ENCODE results near the gene SPANXN4.

SPANXN4 gene, protein sequence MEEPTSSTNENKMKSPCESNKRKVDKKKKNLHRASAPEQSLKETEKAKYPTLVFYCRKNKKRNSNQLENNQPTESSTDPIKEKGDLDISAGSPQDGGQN

DNA sequence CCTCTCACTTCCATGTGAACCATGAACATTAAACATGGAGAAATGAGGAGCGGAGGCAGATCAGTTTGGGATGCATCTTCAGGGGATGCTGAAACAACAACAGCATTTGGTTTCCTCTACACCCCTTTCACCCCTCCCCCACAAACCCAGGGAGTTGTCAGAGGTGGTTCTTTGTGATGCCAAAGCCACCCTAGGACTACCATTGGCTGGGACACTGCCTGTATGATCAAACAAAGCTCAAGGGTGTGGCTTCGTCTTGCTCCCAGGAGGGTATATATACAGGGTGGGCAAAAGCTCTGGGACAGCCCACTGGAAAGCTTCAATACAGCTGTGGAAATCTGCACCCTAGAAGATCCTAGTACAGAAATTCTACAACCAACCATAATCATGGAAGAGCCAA lies at the start of gene SPANXN4:
SPANXN4 (plus strand) TSS at position 301 of the 400 bp plus-strand sequence; CDS start at position 388, 87 bp downstream.
- no peak for DNase-seq

GRCh38 chrX:142977128-142977914 lies 48.4 kb upstream of the SPANXN4 start:
- DNase-seq, result no peak

- DNase-seq, result no peak
These were observed 47.5 kb upstream of the SPANXN4 start for GRCh38 chrX:142978130-142978684.

- DNase-seq, result no peak
These were observed 43.0 kb upstream of the SPANXN4 start for GRCh38 chrX:142982679-142983078.

- no peak for DNase-seq
These were observed 30.7 kb upstream of the SPANXN4 start for GRCh38 chrX:142994988-142995387.

- DNase-seq, result no peak
These were observed 27.1 kb upstream of the SPANXN4 start for GRCh38 chrX:142998447-142999198.

GRCh38 chrX:142999199-142999701 lies 26.5 kb upstream of the SPANXN4 start:
- DNase-seq, result no peak

DNA sequence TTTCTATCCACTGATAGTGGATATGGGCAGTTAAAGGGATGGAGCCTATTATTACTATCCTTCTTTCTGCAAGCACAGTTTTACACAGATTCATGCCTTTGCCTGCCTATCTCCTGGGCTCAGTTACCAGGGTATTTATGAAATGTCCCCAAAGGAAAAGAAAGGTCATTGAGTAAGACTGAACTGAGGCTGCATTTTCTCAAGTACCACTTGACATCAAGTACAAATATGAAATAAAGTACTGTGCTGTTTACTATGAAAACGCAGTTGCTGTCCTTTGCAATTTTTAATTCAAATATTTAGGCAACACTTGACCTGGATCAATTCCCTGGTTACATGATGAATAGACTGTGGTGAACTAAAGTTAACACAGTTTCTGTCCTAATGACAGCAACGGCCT lies 23.5 kb upstream of the SPANXN4 start:
- DNase-seq, result no peak

- DNase-seq, result no peak
These were observed 8.5 kb upstream of the SPANXN4 start for GRCh38 chrX:143017272-143017671.

- no peak for DNase-seq
These were observed 1.5 kb downstream of the SPANXN4 start for GRCh38 chrX:143027275-143027674.

- no peak for DNase-seq
These were observed 21.8 kb downstream of the SPANXN4 start for GRCh38 chrX:143047511-143047910.

- DNase-seq, result no peak
These were observed 32.4 kb downstream of the SPANXN4 start for GRCh38 chrX:143058120-143058519.

DNA sequence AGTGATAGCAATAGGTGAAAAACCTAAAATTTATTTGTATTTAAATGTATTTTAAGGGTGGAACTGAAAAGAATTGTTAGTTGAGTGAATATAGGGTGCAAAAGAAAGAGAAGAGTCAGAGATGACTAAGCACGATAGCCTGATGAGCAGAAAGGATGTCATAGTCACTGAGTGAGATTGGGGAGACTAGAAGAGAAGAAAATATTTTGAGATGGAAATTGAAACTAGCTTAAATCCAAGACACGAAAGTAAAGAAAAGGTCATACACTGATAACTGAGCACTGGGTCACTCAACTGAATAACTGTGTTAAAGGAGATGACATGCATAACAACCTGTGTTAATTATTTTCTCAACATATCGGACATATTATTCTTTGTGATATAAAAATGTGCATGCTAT lies 55.5 kb downstream of the SPANXN4 start:
- DNase-seq, result no peak

GRCh38 chrX:143082537-143082936 lies 56.8 kb downstream of the SPANXN4 start:
- no peak for DNase-seq
